GM21526 (cell line): ENCODE measurements around the gene PTPN1.
"Not testable (repeated sequence)": the region's sequence is repeated elsewhere in the genome, so short reads cannot be mapped to it uniquely, and the experiment has no call there.

Experiments used
- ATAC-seq: cut with Tn5 transposase; IDR thresholded peaks from one replicate; pipeline ENCODE4 v1.9.1; 2021; ENCODE audit warnings: moderate library complexity; ENCODE audit not compliant: unreplicated experiment, low FRiP score

The PTPN1 gene

DNA sequence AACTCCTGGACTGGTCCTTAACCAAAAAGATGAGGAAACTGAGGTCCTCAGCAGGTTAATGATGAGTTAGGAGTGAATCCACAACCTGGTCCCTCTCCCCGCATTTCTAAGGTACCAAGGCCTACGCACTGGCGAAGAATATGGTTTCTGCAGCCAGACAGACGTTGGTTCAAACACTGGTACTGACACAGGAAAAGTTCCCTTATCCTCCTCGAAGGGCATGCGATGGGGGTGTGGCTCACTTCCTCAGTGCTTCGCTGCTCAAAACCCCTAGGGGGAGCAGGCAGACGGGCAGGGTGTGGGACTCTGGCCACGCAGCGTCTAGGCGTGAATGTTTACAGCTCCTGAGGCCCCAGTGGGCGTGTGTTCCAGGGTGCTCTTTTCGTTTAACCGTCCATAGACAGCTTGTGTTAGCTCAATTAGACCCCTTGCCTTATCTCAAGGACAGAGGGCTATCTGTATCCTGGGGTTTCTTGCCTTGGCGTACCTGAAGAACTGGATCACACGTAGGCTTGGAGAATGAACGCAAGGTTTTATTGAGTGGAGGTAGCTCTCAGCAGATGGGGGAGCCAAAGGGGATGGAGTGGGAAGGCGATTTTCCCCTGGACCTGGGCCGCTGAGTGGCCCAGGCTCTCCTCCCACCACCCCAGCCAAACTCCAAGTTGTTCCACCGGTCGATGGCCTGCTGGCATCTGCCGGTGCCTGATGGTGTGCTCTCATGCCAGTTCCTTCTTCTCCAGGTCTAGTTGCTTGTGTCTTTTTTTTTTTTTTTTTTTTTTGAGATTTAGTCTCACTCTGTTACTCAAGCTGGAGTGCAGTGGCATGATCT is 31.8 kb upstream of the PTPN1 start:
- peak; percentile 63 for ATAC-seq

DNA sequence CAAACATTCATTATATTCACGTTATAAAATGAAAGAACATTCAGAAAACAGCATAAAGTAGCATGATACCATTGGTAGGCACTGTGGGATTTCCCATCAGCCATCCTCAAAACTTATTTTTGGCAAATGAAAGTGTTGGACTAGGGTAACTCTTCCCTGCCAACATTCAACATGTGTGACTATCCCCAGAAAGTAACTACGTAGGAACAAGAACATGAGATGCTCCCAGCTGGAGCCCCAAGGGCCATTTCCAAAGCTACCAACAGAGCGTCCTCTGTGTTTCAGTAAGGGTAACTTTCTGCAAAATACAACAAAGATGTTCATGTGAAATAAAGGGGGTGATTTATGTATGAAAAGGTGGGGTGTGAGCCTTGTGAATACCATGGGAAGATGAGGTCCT is 28.4 kb upstream of the PTPN1 start:
- ATAC-seq: no peak

DNA sequence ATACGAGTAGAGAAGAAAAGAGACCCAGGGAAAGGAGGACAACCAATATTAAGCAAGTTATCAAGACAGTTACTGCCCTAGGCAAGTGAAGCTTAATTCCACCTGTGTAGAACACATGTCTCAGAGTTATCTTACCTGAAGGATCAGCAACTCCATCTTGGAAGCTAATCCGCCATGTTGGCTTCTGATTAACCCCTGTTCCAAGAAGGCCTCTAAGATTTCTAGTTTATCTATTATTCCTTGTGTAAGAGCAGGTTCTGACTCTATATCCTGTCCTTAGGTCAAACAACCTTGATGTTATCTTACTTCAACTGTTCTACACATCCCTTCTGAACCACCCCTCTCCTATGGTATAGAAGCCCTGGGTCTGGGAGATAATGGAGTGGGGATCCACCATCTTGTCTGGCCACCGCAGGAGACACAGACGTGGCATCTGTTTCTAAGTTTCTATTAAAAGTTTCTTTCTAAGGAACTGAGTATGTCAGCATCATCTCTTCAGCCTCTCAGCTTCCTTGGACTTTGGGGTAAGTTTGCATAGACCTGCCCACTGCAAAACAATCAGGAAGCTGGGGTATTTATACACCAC is 27.7 kb upstream of the PTPN1 start:
- no peak for ATAC-seq

DNA sequence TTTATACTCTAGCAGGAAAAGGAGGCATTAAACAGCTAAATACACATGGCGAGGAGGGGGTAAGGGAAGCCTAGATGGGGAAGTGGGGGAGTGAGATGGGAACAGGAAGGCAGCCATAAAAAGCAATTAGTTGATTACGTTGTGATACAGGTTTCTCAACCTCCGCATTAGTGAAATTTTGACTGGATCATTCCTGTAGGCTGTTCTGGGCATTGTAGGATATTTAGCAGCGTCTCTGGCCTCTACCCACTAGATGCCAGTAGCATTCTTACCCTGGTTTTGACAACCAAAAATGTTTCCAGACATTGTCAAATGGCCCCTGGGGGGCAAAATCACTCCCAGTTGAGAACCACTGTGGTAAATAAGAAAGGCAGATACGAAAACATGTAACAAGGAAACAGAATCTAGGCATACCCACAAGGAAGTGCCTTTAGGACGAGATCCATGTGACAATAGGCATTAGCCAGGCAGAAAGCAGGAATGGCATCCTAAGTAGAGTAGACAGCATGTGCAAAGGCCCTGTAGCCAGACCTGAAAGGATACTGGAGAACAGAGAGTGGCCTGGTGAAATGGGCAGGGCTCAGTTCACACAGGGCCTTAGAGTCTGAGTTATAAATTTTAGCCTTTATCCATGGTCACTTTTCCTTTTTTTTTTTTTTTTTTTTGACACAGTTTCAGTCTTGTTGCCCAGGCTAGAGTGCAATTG is 25.8 kb upstream of the PTPN1 start:
- no peak for ATAC-seq

GRCh38 chr20:50487397-50487796 is 22.8 kb upstream of the PTPN1 start:
- ATAC-seq: no peak

DNA sequence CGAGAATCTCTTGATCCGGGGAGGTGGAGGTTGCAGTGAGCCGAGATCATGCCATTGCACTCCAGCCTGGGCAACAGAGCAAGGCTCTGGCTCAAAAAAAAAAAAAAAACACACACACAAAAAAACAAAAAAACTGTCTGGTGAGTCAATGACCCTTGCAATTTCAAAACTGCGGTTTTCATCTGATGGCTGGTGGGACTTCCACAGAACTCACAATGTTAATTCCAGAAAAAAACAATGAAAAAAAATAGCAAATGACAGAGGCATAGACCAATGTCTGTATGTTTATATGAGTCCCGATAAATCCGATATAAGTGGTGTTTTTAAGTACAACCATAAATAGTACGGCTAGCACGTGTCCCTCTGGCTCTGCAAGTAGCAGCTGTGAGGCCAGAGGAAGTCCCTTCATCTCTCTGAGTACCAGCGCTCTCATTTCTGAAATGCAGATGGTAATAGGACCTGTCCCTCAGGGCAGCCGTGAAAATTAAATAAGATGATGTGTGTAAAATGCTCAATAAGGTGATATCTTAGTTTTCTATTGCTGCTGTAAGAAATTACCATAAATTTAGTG is 21.9 kb upstream of the PTPN1 start:
- peak; percentile 60 for ATAC-seq

- no peak for ATAC-seq
Observed at GRCh38 chr20:50491168-50491567, 19.0 kb upstream of the PTPN1 start.

DNA sequence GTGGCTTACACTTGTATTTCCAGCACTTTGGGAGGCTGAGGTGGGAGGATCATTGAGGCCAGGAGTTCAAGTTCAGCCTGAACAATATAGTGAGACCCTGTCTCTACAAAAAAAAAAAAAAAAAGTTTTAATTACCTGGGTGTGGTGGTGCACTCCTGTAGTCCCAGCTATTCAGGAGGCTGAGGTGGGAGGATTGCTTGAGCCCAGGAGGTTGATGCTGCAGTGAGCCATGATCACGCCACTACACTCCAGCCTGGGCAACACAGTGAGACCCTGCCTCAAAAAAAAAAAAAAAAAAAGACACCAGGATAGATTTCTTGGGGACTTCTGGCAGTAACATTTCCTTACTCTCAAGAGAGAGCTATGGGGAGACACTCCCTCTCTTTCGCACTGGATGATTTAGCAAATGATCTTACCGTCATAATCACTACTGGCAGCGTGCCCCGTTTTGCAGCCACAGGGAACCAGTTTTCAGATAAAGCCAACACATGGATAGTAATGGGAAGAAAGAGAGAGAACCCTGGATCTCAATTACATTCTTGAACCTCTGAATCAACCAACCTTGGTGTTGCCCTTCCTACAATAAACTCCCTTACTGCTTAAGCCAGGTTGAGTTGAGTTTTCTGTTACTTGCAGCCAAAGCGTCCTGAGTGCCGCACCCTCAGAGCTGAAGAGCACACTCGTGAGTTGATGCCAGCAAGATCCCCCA is 18.1 kb upstream of the PTPN1 start:
- ATAC-seq: no peak

DNA sequence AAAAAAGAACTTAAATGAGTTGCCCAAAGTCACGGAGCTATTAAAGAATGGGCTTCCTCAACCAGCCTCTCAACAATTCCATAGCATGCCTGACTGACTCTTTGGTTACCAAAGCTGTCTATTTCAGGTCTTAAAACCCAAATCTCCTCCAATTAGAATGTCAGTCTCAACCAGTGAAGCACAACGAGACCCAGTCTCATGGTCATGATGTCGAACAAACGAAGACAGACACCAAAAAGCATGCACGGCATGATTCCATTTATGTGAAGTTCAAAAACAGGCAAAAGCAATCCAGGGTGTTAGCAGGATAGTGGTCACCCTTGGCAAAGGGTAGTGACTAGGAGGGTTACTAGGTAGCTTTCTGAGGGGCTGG is 16.3 kb upstream of the PTPN1 start:
- ATAC-seq: no peak

DNA sequence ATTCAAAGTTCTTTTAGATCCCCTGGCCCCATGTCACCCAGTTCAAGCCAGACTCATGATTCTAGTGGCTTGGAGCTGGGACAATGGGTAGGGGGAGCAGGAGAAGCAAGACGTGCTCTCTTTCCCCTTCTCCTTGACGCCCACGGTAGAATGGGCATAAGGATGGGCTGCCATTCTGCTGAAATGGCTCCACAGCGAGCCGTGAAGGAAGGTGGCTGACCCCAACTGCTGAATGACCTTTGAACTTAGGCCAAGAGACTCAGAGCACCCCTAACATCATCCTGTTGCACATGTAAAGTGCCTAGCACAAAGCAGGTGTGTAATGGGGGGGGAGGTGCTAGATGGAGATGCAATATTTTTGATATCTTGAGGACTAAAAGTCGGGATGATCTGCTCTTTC is 15.8 kb upstream of the PTPN1 start:
- no peak for ATAC-seq

DNA sequence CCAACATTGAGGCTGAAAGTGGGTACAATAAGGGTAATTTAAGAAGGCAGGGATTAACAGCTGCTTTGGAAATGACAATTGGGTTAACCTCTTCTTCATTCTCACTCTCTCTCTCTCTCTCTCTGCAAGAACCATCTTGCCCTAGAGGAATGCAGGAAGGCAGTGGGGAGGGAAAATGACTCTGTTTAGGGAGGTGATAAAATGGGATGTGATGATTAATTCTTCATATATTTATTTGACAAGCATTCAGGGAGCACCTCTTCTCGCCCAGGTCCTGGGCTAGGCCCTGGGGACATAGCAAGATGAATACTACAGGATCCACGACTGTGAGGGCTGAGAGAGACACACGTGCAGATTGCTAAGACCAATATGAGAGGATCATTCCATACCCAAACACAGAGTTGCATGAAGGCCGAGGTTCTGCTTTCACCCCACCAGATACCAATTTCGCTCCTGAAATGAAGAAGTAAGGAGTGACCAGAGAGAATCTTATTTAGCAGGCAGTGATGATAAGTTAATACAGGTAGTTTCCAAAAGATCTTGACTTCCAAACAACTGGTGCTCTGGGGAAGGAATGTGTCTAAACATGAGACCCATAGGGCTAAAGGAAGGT is 13.3 kb upstream of the PTPN1 start:
- no peak for ATAC-seq

GRCh38 chr20:50498071-50498776 is 12.0 kb upstream of the PTPN1 start:
- ATAC-seq: no peak

GRCh38 chr20:50499938-50500337 is 10.2 kb upstream of the PTPN1 start:
- no peak for ATAC-seq

- ATAC-seq: no peak
Observed at GRCh38 chr20:50501972-50502745, 8.0 kb upstream of the PTPN1 start.

DNA sequence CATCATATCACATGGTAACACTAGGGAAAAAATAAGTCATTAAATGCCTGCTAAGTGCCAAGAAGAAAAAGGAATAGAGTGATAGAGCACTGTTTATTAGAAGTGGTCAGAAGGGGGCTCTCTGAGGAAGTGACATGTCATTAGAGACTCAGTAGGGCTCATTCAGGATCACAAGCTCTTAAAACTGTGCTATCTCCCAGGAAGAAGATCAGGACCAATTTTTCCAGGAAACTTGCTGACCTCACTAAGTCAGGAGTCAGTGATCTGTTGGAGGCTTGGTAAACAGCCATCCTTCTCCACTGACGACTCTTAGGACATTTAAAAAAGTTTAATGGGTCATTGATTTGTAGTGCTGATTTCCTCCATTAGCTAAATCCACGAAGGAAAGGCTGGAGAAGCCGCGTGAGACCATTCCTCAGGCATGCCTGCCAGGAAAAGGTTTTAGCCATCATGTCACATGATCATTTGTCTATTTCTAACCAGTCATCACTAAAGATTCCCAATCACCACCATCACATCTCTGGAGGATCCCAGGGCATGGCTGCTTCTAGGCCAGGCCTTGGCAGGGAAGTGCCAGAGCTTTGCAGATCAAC is 5.9 kb upstream of the PTPN1 start:
- no peak for ATAC-seq

DNA sequence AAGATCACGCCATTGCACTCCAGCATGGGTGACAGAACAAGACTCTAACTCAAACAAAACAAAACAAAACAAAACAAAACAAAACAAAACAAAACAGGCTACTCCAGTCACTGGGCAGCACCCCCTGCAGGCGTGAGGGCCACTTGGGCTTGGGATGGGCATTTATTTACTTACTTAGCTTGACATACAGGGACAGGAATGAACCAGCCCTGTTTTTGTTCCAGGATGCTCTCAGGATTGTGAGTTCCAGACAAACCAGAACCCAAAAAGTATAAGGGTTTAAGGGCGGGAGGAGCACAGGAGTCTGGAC is 4.0 kb upstream of the PTPN1 start:
- ATAC-seq: no peak

DNA sequence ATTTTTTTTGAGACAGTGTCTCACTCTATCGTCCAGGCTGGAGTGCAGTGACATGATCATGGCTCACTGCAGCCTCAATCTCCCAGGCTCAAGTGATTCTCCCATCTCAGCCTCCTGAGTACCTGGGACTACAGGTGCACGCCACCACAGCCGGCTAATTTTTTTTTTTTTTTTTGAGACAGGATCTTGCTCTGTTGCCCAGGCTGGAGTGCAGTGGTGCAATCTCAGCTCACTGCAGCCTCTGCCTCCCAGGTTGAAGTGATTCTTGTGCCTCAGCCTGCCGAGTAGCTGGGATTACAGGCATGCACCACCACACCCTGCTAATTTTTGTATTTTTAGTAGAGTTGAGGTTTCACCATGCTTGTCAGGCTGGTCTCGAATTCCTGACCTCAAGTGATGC is 2.4 kb upstream of the PTPN1 start:
- ATAC-seq: not testable (repeated sequence)

GRCh38 chr20:50508171-50508755 is 1.9 kb upstream of the PTPN1 start:
- ATAC-seq: no peak
